ENCODE results near the gene SDC1.
"Not testable (repeated sequence)": the region's sequence is repeated elsewhere in the genome, so short reads cannot be mapped to it uniquely, and the experiment has no call there.

The SDC1 gene

GRCh38 chr2:20224716-20225293 lies at the start of gene SDC1:
TSS of gene SDC1 (minus strand) at chr2:20225130. CDS start at chr2:20224867, 263 bp downstream.
- no peak for DNase-seq

GRCh38 chr2:20273042-20273441 lies 48.1 kb upstream of the SDC1 start:
- no peak for DNase-seq

- not testable (repeated sequence) for DNase-seq
Measured at GRCh38 chr2:20268317-20268716, 43.4 kb upstream of the SDC1 start.

GRCh38 chr2:20267529-20267928 lies 42.6 kb upstream of the SDC1 start:
- DNase-seq: no peak

GRCh38 chr2:20264629-20265028 lies 39.7 kb upstream of the SDC1 start:
- no peak for DNase-seq

GRCh38 chr2:20257411-20257810 lies 32.5 kb upstream of the SDC1 start:
- no peak for DNase-seq

GRCh38 chr2:20254731-20255130 lies 29.8 kb upstream of the SDC1 start:
- DNase-seq: no peak

- no peak for DNase-seq
Measured at GRCh38 chr2:20250436-20250835, 25.5 kb upstream of the SDC1 start.

- no peak for DNase-seq
Measured at GRCh38 chr2:20249170-20249569, 24.2 kb upstream of the SDC1 start.

- DNase-seq: no peak
Measured at GRCh38 chr2:20247084-20247483, 22.2 kb upstream of the SDC1 start.

- DNase-seq: not testable (repeated sequence)
Measured at GRCh38 chr2:20243637-20244036, 18.7 kb upstream of the SDC1 start.

- DNase-seq: no peak
Measured at GRCh38 chr2:20242727-20243377, 17.9 kb upstream of the SDC1 start.

GRCh38 chr2:20241973-20242726 lies 17.2 kb upstream of the SDC1 start:
- peak; percentile 76 for DNase-seq

GRCh38 chr2:20240291-20240690 lies 15.4 kb upstream of the SDC1 start:
- DNase-seq: not testable (repeated sequence)

- no peak for DNase-seq
Measured at GRCh38 chr2:20236496-20236895, 11.6 kb upstream of the SDC1 start.

GRCh38 chr2:20235655-20236305 lies 10.8 kb upstream of the SDC1 start:
- DNase-seq: no peak

GRCh38 chr2:20234597-20234996 lies 9.7 kb upstream of the SDC1 start:
- DNase-seq: not testable (repeated sequence)

- no peak for DNase-seq
Measured at GRCh38 chr2:20232837-20233207, 7.9 kb upstream of the SDC1 start.

GRCh38 chr2:20231598-20232026 lies 6.7 kb upstream of the SDC1 start:
- no peak for DNase-seq

GRCh38 chr2:20231159-20231558 lies 6.2 kb upstream of the SDC1 start:
- no peak for DNase-seq

- peak; percentile 14 for DNase-seq
Measured at GRCh38 chr2:20230114-20230425, 5.1 kb upstream of the SDC1 start.

- DNase-seq: peak; percentile 22
Measured at GRCh38 chr2:20229322-20230113, 4.6 kb upstream of the SDC1 start.
